Neural crest cell (in vitro differentiated cells): Measurements from ENCODE around the gene TNFAIP8L1. TPM values are rescaled to one million over a fixed set of nuclear protein-coding genes. Genes with fewer than 3 reads are reported as not detected.

Experiments used
- DNase-seq: peaks from one replicate; pipeline ENCODE4 v3.0.0; 2021; ENCODE audit warnings: low read depth, mixed read lengths, low spot score
- H3K27ac Mint-ChIP-seq: one replicate; pipeline ENCODE4 v1.8.0; 2021; ENCODE audit warnings: mild to moderate bottlenecking, mixed read lengths; ENCODE audit not compliant: unreplicated experiment
- H3K27me3 Mint-ChIP-seq: 2 replicates; pipeline ENCODE4 v1.8.0; 2021; ENCODE audit warnings: low read depth, mild to moderate bottlenecking, mixed read lengths
- H3K36me3 Mint-ChIP-seq: 2 replicates; pipeline ENCODE4 v1.8.0; 2021; ENCODE audit warnings: low read depth, mild to moderate bottlenecking, mixed read lengths
- H3K4me1 Mint-ChIP-seq: 2 replicates; pipeline ENCODE4 v1.8.0; 2021; ENCODE audit warnings: mixed read lengths
- H3K4me3 Mint-ChIP-seq: one replicate; pipeline ENCODE4 v1.8.0; 2021; ENCODE audit warnings: mild to moderate bottlenecking, mixed read lengths
- H3K9me3 Mint-ChIP-seq: 2 replicates; pipeline ENCODE4 v1.8.0; 2021; ENCODE audit warnings: mixed read lengths
- total RNA-seq: library from RNA; stranded (reverse); gene quantifications from 2 replicates; pipeline ENCODE4 v1.2.1, GENCODE V29; 2021
- TF ChIP-seq, protein P1 (sequence below): fragments of 200-600 bp; sonication (generic); conservative IDR thresholded peaks from 2 replicates; pipeline ENCODE4 v1.5.0; 2021; ENCODE audit warnings: antibody characterized with exemption, mild to moderate bottlenecking

Gene TNFAIP8L1
- total RNA-seq, 1 donor from 2014 or later = 8.0 TPM

- H3K4me1 Mint-ChIP-seq = peaks cover under 1% of the 10 kb centered on the region
- no peak overlapping the region for H3K4me3 Mint-ChIP-seq
- no peak for DNase-seq
- H3K27ac Mint-ChIP-seq = no peak overlapping the region
- H3K9me3 Mint-ChIP-seq = no peaks in the 10 kb centered on the region
- no peaks in the 10 kb centered on the region for H3K27me3 Mint-ChIP-seq
- TF ChIP-seq, protein P1, sequence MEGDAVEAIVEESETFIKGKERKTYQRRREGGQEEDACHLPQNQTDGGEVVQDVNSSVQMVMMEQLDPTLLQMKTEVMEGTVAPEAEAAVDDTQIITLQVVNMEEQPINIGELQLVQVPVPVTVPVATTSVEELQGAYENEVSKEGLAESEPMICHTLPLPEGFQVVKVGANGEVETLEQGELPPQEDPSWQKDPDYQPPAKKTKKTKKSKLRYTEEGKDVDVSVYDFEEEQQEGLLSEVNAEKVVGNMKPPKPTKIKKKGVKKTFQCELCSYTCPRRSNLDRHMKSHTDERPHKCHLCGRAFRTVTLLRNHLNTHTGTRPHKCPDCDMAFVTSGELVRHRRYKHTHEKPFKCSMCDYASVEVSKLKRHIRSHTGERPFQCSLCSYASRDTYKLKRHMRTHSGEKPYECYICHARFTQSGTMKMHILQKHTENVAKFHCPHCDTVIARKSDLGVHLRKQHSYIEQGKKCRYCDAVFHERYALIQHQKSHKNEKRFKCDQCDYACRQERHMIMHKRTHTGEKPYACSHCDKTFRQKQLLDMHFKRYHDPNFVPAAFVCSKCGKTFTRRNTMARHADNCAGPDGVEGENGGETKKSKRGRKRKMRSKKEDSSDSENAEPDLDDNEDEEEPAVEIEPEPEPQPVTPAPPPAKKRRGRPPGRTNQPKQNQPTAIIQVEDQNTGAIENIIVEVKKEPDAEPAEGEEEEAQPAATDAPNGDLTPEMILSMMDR = no peak
- H3K36me3 Mint-ChIP-seq = no peaks in the 10 kb centered on the region
Observed at GRCh38 chr19:4652075-4652474, 12.8 kb downstream of the TNFAIP8L1 start.

DNA sequence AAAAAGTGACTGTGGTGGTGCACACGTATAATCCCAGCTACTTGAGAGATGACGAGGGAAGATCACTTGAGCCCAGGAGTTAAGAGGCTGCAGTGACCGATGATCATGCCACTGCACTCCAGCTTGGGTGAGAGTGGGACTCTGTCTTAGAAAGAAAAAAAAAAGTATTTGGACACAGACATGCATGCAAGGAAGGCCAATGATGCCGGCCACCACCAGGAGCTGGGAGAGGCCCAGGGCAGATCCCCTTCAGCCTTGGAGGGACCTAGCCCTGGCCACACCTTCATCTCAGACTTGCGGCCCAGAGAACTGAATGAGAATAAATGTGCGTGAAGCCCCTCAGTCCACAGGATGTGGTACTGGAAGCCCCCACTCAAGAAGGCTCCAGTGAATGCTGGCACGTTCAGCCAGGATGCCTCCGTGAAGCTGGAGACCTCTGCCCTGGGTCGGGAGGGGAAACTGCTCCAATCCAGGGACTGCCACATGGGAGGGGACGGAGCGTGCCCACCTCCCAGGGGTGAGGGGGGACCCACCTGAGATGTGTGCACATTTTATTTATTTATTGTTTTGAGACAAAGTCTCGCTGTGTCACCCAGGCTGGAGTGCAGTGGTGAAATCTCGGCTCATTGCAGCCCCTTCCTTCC is 14.6 kb downstream of the TNFAIP8L1 start:
- no peak overlapping the region for H3K27ac Mint-ChIP-seq
- no peaks in the 10 kb centered on the region for H3K27me3 Mint-ChIP-seq
- TF ChIP-seq, protein P1 = no peak

GRCh38 chr19:4654437-4655361 is 15.4 kb downstream of the TNFAIP8L1 start:
- no peaks in the 10 kb centered on the region for H3K9me3 Mint-ChIP-seq
- H3K36me3 Mint-ChIP-seq = peaks cover 3% of the 10 kb centered on the region
- no peaks in the 10 kb centered on the region for H3K4me1 Mint-ChIP-seq
- no peak overlapping the region for H3K27ac Mint-ChIP-seq
- H3K4me3 Mint-ChIP-seq = no peak overlapping the region
- H3K27me3 Mint-ChIP-seq = no peaks in the 10 kb centered on the region
- no peak for DNase-seq
- TF ChIP-seq, protein P1 = no peak

More for the DNA sequence above, 14.6 kb downstream of the TNFAIP8L1 start:
- no peak overlapping the region for H3K4me3 Mint-ChIP-seq
- no peaks in the 10 kb centered on the region for H3K9me3 Mint-ChIP-seq
- H3K4me1 Mint-ChIP-seq = no peaks in the 10 kb centered on the region
- no peaks in the 10 kb centered on the region for H3K36me3 Mint-ChIP-seq
- DNase-seq = no peak

DNA sequence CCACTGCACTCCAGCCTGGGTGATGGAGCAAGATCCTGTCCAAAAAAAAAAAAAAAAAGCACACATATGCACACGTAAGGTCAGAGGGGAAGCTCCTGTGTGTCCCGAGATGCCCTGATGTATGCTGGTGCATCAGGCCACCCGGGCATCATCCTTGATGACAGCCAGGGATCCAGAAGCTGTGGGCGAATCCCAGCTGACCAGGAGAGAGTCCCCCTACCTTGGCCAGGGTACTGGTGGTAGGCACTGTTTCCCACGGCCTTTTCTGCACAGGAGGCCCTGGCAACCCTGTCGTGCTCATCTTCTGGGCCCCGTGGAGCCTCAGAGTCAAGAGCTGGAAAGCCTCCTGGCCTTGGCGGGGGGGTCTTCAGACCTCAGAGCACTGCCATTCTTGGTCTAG is 16.8 kb downstream of the TNFAIP8L1 start:
- Mint-ChIP-seq H3K36me3 (peaks cover 5% of the 10 kb centered on the region), H3K9me3 (no peaks in the 10 kb centered on the region), H3K4me3 (no peak overlapping the region), H3K27me3 (no peaks in the 10 kb centered on the region), H3K4me1 (no peaks in the 10 kb centered on the region), H3K27ac (no peak overlapping the region)
- DNase-seq = no peak
- TF ChIP-seq, protein P1 = no peak

DNA sequence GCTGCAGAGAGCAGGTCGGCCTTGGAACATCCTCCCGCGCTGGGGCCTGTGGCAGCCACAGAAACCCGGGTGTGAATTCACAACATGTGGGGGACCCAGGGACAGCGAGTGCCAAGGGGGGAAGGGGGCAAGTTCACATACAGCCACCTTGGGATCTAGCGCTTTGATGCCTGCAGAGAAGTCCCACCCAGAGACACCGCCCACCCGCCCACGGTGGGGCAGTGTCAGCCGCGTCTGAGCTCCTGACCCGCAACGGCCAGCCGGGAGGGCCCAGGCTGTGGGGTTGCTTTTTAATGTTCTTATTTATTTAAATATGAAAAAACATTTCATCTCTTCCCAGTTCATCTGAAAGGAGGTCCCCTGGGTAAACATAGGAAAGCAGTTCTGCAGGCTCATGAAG is 17.9 kb downstream of the TNFAIP8L1 start:
- H3K27ac Mint-ChIP-seq = no peak overlapping the region
- DNase-seq = no peak
- H3K36me3 Mint-ChIP-seq = peaks cover 5% of the 10 kb centered on the region
- H3K4me1 Mint-ChIP-seq = no peaks in the 10 kb centered on the region
- no peaks in the 10 kb centered on the region for H3K9me3 Mint-ChIP-seq
- TF ChIP-seq, protein P1 = no peak
- no peak overlapping the region for H3K4me3 Mint-ChIP-seq
- no peaks in the 10 kb centered on the region for H3K27me3 Mint-ChIP-seq
